MM.1S (cell line): ENCODE results near the gene RPS2.

ENCODE experiments used
- CTCF ChIP-seq: fragments of 300-600 bp; sonication (generic); IDR thresholded peaks from 2 replicates; pipeline ENCODE4 v1.5.1; 2016; ENCODE audit warnings: antibody characterized with exemption, low read length, mixed read lengths
- EZH2phosphoT487 ChIP-seq: fragments of 300-600 bp; sonication (generic); IDR thresholded peaks from 2 replicates; pipeline ENCODE4 v1.6.1; 2018; ENCODE audit warnings: antibody characterized with exemption, low read length

- TF ChIP-seq EZH2phosphoT487 (no peak), CTCF (no peak)
These were observed 11.5 kb upstream of the RPS2 start for GRCh38 chr16:1976216-1976520.
